Common myeloid progenitor, CD34-positive (primary cell): ENCODE data around the gene CFAP58.

Source experiments
- CTCF ChIA-PET: fragments of 350-600 bp; sonication (Branson Sonifier 250); formaldehyde crosslinking; loops from one replicate; lab custom pipeline; 2021; ENCODE audit warnings: antibody characterized with exemption; lab: Charles Lee
- POLR2A ChIA-PET: fragments of 350-600 bp; sonication (Branson Sonifier 250); formaldehyde crosslinking; loops from one replicate; lab custom pipeline; 2021; ENCODE audit warnings: antibody characterized with exemption; lab: Charles Lee
- DNase-seq, 3 donors: peaks; one replicate each; pipeline versions ENCODE4 v3.0.0 to v3.0.0-alpha.2; 2013
- H3K27ac ChIP-seq, 2 experiments: 1 replicate in 1 of 2; 2 replicates in 1 of 2; pipeline ENCODE4 v1.7.0; 2013; ENCODE audit warnings: inconsistent platforms in 2 of 2, low read length in 2 of 2, mild to moderate bottlenecking in 2 of 2, low read depth in 1 of 2, moderate library complexity in 1 of 2; ENCODE audit not compliant: severe bottlenecking in 2 of 2, insufficient read depth in 1 of 2, poor library complexity in 1 of 2
- H3K27me3 ChIP-seq, 5 experiments: replicated peaks in 2 of 5; 1 replicate in 3 of 5; 2 replicates in 2 of 5; pipeline versions ENCODE4 v1.6.1 to v1.7.0; 2013; ENCODE audit warnings: low read length in 4 of 5, mild to moderate bottlenecking in 2 of 5, moderate library complexity in 2 of 5, inconsistent platforms in 1 of 5; ENCODE audit not compliant: insufficient read depth in 5 of 5, control insufficient read depth in 4 of 5
- H3K36me3 ChIP-seq, 4 experiments: 1 replicate in 2 of 4; 2 replicates in 2 of 4; pipeline versions ENCODE4 v1.6.1 to v1.7.0; 2013; ENCODE audit warnings: low read length in 3 of 4, control low read depth in 1 of 4, mild to moderate bottlenecking in 1 of 4; ENCODE audit not compliant: control insufficient read depth in 4 of 4, insufficient read depth in 4 of 4
- H3K4me1 ChIP-seq, 4 experiments: 1 replicate in 3 of 4; 2 replicates in 1 of 4; pipeline versions ENCODE4 v1.6.1 to v1.7.1; 2013; ENCODE audit warnings: low read length in 3 of 4, mild to moderate bottlenecking in 3 of 4, control low read depth in 1 of 4, inconsistent platforms in 1 of 4, moderate library complexity in 1 of 4; ENCODE audit not compliant: control insufficient read depth in 4 of 4, insufficient read depth in 4 of 4; ENCODE audit errors: control extremely low read depth in 1 of 4
- H3K4me3 ChIP-seq, 7 experiments: 1 replicate in 4 of 7; 2 replicates in 3 of 7; pipeline versions ENCODE4 v1.5.1 to v1.7.0; 2013; ENCODE audit warnings: mild to moderate bottlenecking in 7 of 7, low read length in 6 of 7, moderate library complexity in 6 of 7, inconsistent platforms in 2 of 7, low read depth in 2 of 7, control low read depth in 1 of 7; ENCODE audit not compliant: insufficient read depth in 4 of 7, control insufficient read depth in 1 of 7; ENCODE audit errors: extremely low read depth in 1 of 7
- H3K9me3 ChIP-seq, 5 experiments: 1 replicate in 4 of 5; 2 replicates in 1 of 5; pipeline versions ENCODE4 v1.6.1 to v1.7.1; 2013; ENCODE audit warnings: low read length in 4 of 5, mild to moderate bottlenecking in 2 of 5, inconsistent platforms in 1 of 5, low read depth in 1 of 5, moderate library complexity in 1 of 5; ENCODE audit not compliant: control insufficient read depth in 4 of 5, insufficient read depth in 2 of 5; ENCODE audit errors: control extremely low read depth in 1 of 5
- WGBS: methylation state at CpG from one replicate; pipeline ENCODE4 v1.1.5; 2013; ENCODE audit not compliant: insufficient coverage; 5-methylcytosine and 5-hydroxymethylcytosine counted together

Gene CFAP58

GRCh38 chr10:104325436-104326435, 27.9 kb upstream of the CFAP58 start:
- Histone ChIP-seq H3K9me3 (no peaks in the 10 kb centered on the region), H3K4me3 (peak overlapping the region in 6 of 7 experiments; percentile 7 to 62 (median 43)), H3K36me3 (peaks cover 0 to 8% (median 0%) of the 10 kb centered on the region in 4 experiments), H3K27me3 (no peaks in the 10 kb centered on the region), H3K4me1 (peaks cover 27 to 100% (median 99%) of the 10 kb centered on the region in 4 experiments), H3K27ac (peak overlapping the region in 1 of 2 experiments; percentile 27)
- peak in 1 of 3 donors; percentile 10 for DNase-seq
- WGBS, result 54% methylated on average over 25 of the region's 28 CpGs
- ChIA-PET CTCF (interaction anchor here (1.1 to 2.8 kb wide), 2 partner anchors 14 to 34 kb away, joined by 5 to 10 read pairs; no protein-coding TSS in a partner anchor), POLR2A (interaction anchor here (0.9 kb wide), 1 partner anchor 12 kb away, joined by 3 read pairs; the partner anchor contains the start of gene ITPRIP)

DNA sequence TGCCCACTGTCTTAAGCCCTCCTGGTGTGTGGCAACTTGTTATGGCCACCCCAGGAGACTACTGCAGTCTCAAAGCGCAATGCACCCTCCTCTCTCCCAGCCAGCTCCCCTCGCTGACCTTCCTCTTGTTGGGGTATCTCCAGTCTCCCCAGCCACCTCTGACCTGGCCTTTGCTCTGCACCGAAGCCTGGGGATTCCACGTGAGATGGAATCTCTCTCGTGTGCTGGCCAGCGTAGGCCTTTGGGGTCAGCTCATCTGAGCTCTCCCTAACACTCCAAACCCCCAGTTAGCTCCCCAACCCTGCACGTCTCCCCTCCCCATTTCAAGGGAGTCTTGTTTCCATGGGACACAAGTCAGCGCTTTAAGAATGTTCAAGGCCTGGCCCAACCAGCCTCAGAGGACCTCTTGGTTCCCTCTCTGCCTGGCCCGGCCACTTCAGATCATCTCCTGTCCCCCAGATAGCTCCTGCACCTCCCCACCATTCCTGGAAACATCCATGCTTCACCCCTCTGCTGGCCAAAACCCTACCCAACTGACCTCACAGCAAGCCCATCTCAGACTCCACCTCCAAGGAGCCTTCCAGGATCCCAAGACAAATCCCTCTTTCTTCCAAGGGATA, 26.5 kb upstream of the CFAP58 start:
- Histone ChIP-seq H3K27me3 (no peaks in the 10 kb centered on the region), H3K4me3 (peak overlapping the region in 3 of 7 experiments; percentile 6 to 51 (median 24)), H3K36me3 (peaks cover 0 to 13% (median 0%) of the 10 kb centered on the region in 4 experiments), H3K9me3 (no peaks in the 10 kb centered on the region), H3K4me1 (peaks cover 22 to 100% (median 97%) of the 10 kb centered on the region in 4 experiments), H3K27ac (no peak overlapping the region)
- ChIA-PET CTCF (interaction anchor here (1.0 to 2.8 kb wide), 7 partner anchors 10 to 35 kb away, joined by 3 to 11 read pairs (median 5); no protein-coding TSS in a partner anchor), POLR2A (no interaction called here)
- DNase-seq, result no peak
- WGBS, result 98% methylated on average over 7 of the region's 9 CpGs

DNA sequence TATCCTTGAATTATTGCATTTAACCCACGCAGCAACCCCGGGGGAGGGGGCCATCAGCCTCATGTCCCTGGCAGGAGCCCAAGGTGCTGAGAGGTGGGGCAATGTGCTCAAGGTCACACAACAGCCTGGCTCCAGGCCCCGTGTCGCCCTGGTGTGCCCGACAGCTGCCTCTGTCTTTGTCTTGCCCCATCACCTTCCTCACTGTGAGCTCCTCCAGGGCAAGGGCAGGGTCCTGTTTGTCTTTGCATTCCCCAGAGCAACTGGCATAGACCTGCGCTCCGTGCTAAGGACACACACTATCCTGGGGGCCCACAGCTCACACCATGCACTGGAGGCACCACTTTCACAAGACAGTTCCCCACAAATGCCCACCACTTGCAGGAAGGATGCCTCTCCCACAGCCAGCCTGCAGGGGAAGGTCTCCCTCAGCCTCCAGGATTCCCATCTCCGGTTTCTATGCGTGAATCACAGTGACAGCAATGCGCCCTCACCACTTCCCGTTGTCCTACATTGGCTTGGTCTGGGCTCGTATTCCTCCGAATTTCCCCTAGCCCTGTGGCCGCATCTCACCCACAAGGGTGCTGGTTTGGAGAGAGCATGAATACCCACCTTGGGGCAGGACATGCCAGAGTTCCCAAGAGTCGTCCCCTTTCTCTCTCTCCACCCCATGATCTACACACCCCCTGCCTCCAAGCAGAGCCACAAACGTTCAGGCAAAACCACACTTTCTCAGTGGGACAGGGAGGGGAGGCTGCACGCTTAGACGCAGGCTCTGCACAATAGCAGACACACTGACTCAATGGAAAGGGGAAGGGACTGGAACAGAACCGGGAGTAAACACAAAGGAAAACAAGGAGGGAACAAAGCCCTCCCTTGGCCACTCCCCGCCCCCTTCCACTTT, 25.6 kb upstream of the CFAP58 start:
- H3K36me3 ChIP-seq, result peaks cover 0 to 21% (median 0%) of the 10 kb centered on the region in 4 experiments
- no peaks in the 10 kb centered on the region for H3K9me3 ChIP-seq
- peak overlapping the region in 6 of 7 experiments; percentile 25 to 70 (median 55) for H3K4me3 ChIP-seq
- peak in 2 of 3 donors; percentile 44 to 50 for DNase-seq
- WGBS, result 21% methylated on average over 12 of the region's 20 CpGs
- POLR2A ChIA-PET, result interaction anchor here (1.1 kb wide), 1 partner anchor 9 kb away, joined by 4 read pairs; no protein-coding TSS in a partner anchor
- no peaks in the 10 kb centered on the region for H3K27me3 ChIP-seq
- CTCF ChIA-PET, result interaction anchor here (0.7 to 2.8 kb wide), 11 partner anchors 9 to 53 kb away, joined by 3 to 11 read pairs (median 4); partner anchors contain the start of gene ITPRIP
- H3K27ac ChIP-seq, result peak overlapping the region; percentile 10 to 61
- H3K4me1 ChIP-seq, result peaks cover 19 to 99% (median 88%) of the 10 kb centered on the region in 4 experiments

DNA sequence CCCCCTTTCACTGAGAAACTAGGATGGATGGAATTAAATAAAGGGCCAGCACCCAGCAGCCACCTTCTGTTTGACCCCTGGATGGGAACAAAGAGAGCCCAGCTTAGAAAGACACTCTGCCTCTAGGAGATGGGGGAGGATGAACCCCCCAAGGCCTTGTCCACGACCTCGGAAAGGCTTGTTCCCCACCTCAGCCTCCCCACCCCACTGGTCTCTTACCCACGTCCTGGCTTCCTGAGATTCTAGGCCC, 25.1 kb upstream of the CFAP58 start:
- 0% methylated on average over 2 of the region's 3 CpGs for WGBS
- H3K27me3 ChIP-seq, result no peaks in the 10 kb centered on the region
- POLR2A ChIA-PET, result interaction anchor here (1.1 kb wide), 1 partner anchor 9 kb away, joined by 4 read pairs; no protein-coding TSS in a partner anchor

GRCh38 chr10:104328896-104329710, 24.5 kb upstream of the CFAP58 start:
- peak overlapping the region in 6 of 7 experiments; percentile 25 to 70 (median 55) for H3K4me3 ChIP-seq
- CTCF ChIA-PET, result interaction anchor here (0.7 to 2.8 kb wide), 14 partner anchors 8 to 54 kb away, joined by 3 to 21 read pairs (median 4); partner anchors contain the start of genes CFAP58 and ITPRIP
- H3K9me3 ChIP-seq, result no peaks in the 10 kb centered on the region
- peaks cover 17 to 92% (median 79%) of the 10 kb centered on the region in 4 experiments for H3K4me1 ChIP-seq
- H3K27ac ChIP-seq, result peak overlapping the region in 1 of 2 experiments; percentile 61
- peak; percentile 54 to 89 (median 83) for DNase-seq
- WGBS, result 65% methylated on average over 7 of the region's 15 CpGs
- no peaks in the 10 kb centered on the region for H3K27me3 ChIP-seq
- POLR2A ChIA-PET, result interaction anchor here (0.7 to 1.1 kb wide), 2 partner anchors 8 to 90 kb away, joined by 3 to 4 read pairs; no protein-coding TSS in a partner anchor
- H3K36me3 ChIP-seq, result peaks cover 0 to 22% (median 0%) of the 10 kb centered on the region in 4 experiments

More for the DNA sequence above, 25.1 kb upstream of the CFAP58 start:
- peak overlapping the region; percentile 10 to 61 for H3K27ac ChIP-seq
- DNase-seq, result no peak
- peaks cover 0 to 19% (median 0%) of the 10 kb centered on the region in 4 experiments for H3K36me3 ChIP-seq
- CTCF ChIA-PET, result interaction anchor here (0.7 to 2.8 kb wide), 6 partner anchors 10 to 53 kb away, joined by 3 to 11 read pairs (median 4); partner anchors contain the start of gene ITPRIP
- H3K9me3 ChIP-seq, result no peaks in the 10 kb centered on the region
- peak overlapping the region in 6 of 7 experiments; percentile 25 to 70 (median 55) for H3K4me3 ChIP-seq
- peaks cover 19 to 93% (median 83%) of the 10 kb centered on the region in 4 experiments for H3K4me1 ChIP-seq
